ENCODE results near the gene NMNAT2.
"Not testable (repeated sequence)": the region's sequence is repeated elsewhere in the genome, so short reads cannot be mapped to it uniquely, and the experiment has no call there.

Gene NMNAT2

GRCh38 chr1:183417772-183418491 lies at the start of gene NMNAT2:
TSS of gene NMNAT2 (minus strand) at chr1:183418380. CDS start at chr1:183418267, 113 bp downstream.
- DNase-seq = no peak

GRCh38 chr1:183467687-183468086 lies 49.5 kb upstream of the NMNAT2 start:
- DNase-seq = no peak

- no peak for DNase-seq
These were observed 48.6 kb upstream of the NMNAT2 start for GRCh38 chr1:183466781-183467180.

- DNase-seq = no peak
These were observed 45.4 kb upstream of the NMNAT2 start for GRCh38 chr1:183463566-183463965.

- DNase-seq = peak; percentile 14
These were observed 43.2 kb upstream of the NMNAT2 start for GRCh38 chr1:183461350-183461749.

GRCh38 chr1:183460596-183460995 lies 42.4 kb upstream of the NMNAT2 start:
- no peak for DNase-seq

GRCh38 chr1:183457449-183457848 lies 39.3 kb upstream of the NMNAT2 start:
- no peak for DNase-seq

GRCh38 chr1:183456826-183457225 lies 38.6 kb upstream of the NMNAT2 start:
- DNase-seq = no peak

GRCh38 chr1:183454377-183454776 lies 36.2 kb upstream of the NMNAT2 start:
- no peak for DNase-seq

- DNase-seq = no peak
These were observed 31.9 kb upstream of the NMNAT2 start for GRCh38 chr1:183450093-183450492.

GRCh38 chr1:183449223-183449770 lies 31.1 kb upstream of the NMNAT2 start:
- DNase-seq = no peak

- DNase-seq = no peak
These were observed 26.1 kb upstream of the NMNAT2 start for GRCh38 chr1:183444243-183444642.

- DNase-seq = no peak
These were observed 25.3 kb upstream of the NMNAT2 start for GRCh38 chr1:183443466-183443865.

GRCh38 chr1:183443011-183443410 lies 24.8 kb upstream of the NMNAT2 start:
- no peak for DNase-seq

GRCh38 chr1:183438060-183438459 lies 19.9 kb upstream of the NMNAT2 start:
- no peak for DNase-seq

GRCh38 chr1:183435497-183435896 lies 17.3 kb upstream of the NMNAT2 start:
- no peak for DNase-seq

GRCh38 chr1:183433703-183434102 lies 15.5 kb upstream of the NMNAT2 start:
- no peak for DNase-seq

- DNase-seq = no peak
These were observed 14.3 kb upstream of the NMNAT2 start for GRCh38 chr1:183432548-183432875.

- DNase-seq = no peak
These were observed 13.8 kb upstream of the NMNAT2 start for GRCh38 chr1:183431840-183432547.

- DNase-seq = not testable (repeated sequence)
These were observed 9.4 kb upstream of the NMNAT2 start for GRCh38 chr1:183427591-183427990.

- no peak for DNase-seq
These were observed 6.5 kb upstream of the NMNAT2 start for GRCh38 chr1:183424691-183425090.

- no peak for DNase-seq
These were observed 5.4 kb upstream of the NMNAT2 start for GRCh38 chr1:183423541-183423940.

GRCh38 chr1:183419399-183419798 lies 1.2 kb upstream of the NMNAT2 start:
- DNase-seq = no peak

GRCh38 chr1:183418696-183419095 lies 516 bp upstream of the NMNAT2 start:
- no peak for DNase-seq

All from GDM1 (cell line).